Renal cortex interstitium (tissue), 11 donors: ENCODE data around the gene CEMIP. TPM values are rescaled to one million over a fixed set of nuclear protein-coding genes. Genes with fewer than 3 reads are reported as not detected.
A peak's percentile ranks its signal among the peaks of the same experiment; 100 is the strongest.
"Not testable (repeated sequence)": the region's sequence is repeated elsewhere in the genome, so short reads cannot be mapped to it uniquely, and the experiment has no call there.

ENCODE experiments used
- DNase-seq, 11 donors: peaks; one replicate each; pipeline ENCODE4 v3.0.0-alpha.2; 2013; ENCODE audit warnings: low read depth in 9 of 11, low spot score in 4 of 11; ENCODE audit errors: extremely low read depth in 1 of 11
- polyA plus RNA-seq, 3 donors: library from polyadenylated mRNA; unstranded; fragments of 120-200 nt; gene quantifications; one replicate each; pipeline ENCODE4 v1.2.1, GENCODE V29; 2013; ENCODE audit not compliant: insufficient read length in 3 of 3

Gene CEMIP
- polyA plus RNA-seq, 3 donors, result 3.5 to 5.4 (median 5.3) TPM

DNA sequence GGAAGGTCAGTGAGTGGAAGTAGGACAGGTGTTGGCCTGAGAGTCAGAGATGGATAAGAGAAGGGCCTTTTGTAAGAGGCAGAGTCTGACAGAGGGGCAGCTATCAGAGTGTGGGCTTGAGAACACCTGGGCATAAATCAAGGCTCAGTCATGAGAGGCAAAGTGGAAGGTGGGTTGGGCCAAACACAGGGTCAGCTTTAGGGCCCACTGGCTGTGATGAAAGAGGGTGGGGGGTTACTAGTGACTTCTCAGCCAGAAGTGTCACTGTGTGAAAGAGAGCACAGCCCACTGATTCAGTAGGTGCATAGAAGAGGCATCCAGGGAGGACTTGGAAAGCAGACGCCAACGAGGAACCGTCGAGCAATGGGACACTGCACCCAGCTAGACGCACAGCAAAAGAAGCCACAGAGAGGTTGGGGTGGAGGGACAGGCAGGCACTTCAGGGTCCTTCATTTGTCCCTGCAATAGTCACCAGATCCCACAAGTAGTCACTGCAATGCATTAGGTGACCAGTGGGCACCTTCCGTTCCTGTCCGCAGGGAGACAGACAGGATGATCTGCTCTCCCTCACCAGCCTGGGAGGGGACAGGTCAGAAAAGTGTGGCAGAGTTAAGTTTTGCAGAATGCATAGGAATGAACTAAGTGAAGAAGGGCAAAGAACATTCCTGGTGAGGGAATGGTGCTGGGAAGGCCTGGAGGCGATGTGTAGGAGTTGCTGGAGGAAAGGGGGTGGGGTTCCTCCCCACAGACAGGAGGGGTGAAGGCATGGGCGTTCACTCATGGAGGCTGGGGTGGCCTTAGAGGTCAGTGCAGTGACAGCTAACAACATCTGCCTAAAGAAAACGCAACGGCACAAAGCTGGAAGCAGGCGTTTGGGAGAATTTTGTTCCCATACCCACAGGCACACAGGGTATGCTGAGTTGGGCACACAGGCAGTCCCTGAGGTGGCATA is 174.1 kb downstream of the CEMIP start:
- DNase-seq, result no peak

DNA sequence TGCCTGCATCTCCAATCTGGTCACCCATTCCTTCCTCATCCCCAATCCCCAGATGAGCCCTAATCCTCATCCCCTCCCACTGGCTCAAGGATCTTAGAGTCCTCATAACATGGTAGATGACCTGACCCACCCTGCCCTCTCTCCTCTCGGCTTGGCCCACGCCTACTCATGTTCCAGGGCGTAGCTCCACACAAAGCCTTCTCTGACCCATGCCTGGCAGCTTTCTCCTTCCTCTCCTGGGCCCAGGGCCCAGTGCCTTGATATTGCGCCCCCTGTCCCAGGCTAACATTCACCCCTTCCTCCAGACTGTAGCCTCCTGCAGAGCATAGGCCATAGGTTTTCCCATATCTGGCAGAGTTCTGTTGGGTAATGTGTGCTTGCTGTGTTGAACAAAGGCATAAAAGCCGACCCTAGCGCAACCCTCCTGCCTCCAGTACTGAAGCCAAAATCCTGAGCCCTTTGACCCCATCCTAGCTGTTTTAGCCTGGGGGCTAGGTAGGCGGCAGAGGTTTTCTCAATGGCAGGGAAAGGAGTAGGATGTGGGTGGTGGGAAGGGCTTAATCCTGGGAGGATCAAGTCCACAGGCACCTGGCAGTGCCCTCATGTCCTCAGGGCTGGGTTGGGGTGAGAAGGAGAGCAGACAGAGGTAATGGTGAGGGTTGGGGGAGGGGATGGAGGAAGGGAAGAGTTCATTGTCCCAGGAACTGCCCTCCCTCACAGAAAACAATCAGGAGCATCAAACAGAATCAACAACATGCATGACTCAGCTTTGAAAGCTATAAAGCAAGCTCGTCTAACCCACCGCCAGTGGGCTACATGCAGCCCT is 175.0 kb downstream of the CEMIP start:
- DNase-seq, result no peak

DNA sequence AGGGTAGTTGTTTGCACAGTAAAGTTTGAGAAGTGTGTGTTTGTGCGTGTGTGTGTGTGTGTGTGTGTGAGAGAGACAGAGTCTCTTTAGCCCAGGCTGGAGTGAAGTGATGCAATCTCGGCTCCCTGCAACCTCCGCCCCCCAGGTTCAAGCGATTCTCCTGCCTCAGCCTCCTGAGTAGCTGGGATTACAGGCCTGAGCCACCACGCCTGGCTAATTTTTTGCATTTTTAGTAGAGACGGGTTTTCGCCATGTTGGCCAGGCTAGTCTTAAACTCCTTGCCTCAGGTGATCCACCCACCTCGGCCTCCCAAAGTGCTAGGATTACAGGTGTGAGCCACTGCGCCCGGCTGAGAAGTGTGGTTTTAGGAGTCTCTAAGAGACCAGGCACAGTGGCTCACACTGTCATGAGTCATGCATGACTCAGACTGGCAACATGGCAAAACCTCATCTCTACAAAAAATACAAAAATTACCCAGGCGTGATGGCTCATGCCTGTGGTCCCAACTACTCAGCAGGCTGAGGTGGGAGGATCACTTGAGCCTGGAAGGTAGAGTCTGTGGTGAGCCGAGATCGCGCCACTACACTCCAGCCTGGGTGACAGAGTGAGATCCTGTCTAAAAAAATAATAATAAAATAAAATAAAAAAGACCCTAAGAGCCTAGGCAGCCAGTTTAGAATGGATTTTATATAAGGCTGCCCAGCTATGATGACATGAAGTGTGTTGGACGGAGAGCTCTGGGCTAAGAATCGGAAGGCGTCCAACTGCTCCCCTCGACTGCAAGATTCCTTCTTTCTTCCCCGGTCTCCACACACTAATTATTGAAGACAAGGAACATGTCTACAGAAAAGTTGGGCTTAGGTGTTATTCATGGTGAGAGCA is 176.6 kb downstream of the CEMIP start:
- DNase-seq, result not testable (repeated sequence)

DNA sequence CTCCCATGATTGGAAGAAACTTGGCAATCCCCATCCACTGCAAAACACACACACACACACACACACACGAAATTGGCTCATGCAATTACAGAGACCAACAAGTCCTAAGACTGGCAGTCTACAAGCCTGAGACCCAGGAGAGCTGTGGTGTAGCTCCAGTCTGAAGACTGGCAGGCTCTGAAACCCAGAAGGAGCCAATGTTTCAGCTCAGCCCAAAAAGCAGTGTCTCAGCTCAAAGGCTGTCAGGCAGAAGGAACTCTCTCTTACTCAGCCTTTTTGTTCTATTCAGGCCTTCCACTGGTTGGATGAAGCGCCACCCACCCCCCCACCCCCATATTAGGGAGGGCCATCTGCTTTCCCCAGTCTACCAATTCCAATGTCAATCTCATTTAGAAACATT is 178.4 kb downstream of the CEMIP start:
- no peak for DNase-seq

DNA sequence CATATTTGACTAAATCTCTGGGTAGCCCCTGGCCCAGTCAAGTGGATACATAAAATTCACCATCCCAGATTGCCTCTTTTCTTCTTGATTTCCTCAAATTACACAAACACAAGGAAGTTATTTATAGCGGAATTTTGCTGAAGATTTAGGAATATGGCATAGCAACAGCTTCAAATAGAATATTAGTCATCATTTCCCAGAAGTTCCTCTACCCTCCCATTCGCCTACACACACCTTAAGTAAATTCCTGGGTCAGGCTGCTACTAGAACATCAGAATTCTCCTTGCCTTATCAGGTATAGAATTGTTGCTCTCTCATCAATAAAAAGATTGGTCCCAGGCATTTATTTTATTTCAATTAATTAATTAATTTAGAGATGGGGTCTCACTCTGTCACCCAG is 178.8 kb downstream of the CEMIP start:
- DNase-seq, result no peak

DNA sequence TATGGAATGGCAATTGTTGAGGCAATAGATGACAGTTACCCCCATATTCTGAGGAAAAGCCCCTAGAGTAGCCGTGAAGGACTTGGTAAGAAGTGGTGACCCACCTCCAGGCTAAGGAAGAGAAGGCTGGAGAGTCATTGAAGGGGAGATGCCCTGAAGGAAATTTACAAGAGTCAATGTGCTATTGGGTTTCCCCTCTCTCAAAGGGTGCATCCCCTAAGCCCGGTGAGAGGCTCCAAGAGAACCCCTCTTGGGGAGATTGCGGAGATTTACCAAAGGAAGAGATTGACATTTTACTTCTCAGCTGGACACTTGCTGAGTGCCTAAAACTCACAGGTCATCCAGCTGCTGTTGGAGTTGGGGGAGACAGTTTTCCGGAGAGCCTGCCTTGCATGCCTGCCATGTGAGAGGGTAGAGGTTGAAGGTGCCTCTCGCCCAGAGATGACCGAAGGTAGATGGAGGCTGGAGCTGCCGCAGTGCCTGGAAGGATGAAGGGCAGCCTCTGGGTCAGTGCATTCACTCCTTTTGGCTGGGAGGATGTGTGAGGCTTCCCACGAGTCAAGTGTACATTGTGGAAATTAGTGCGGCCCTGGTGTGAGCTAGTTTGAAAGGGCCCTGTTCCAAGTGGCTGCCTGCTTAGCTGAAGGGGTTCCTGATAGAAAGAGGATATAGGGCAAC is 179.8 kb downstream of the CEMIP start:
- no peak for DNase-seq

DNA sequence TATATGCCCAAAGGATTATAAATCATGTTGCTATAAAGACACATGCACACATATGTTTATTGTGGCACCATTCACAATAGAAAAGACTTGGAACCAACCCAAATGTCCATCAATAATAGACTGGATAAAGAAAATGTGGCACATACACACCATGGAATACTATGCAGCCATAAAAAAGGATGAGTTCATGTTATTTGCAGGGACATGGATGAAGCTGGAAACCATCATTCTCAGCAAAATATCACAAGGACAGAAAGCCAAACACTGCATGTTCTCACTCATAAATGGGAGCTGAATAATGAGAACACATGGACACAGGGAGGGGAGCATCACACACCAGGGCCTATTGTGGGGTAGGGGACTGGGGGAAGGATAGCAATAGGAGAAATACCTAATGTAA is 186.3 kb downstream of the CEMIP start:
- not testable (repeated sequence) for DNase-seq

DNA sequence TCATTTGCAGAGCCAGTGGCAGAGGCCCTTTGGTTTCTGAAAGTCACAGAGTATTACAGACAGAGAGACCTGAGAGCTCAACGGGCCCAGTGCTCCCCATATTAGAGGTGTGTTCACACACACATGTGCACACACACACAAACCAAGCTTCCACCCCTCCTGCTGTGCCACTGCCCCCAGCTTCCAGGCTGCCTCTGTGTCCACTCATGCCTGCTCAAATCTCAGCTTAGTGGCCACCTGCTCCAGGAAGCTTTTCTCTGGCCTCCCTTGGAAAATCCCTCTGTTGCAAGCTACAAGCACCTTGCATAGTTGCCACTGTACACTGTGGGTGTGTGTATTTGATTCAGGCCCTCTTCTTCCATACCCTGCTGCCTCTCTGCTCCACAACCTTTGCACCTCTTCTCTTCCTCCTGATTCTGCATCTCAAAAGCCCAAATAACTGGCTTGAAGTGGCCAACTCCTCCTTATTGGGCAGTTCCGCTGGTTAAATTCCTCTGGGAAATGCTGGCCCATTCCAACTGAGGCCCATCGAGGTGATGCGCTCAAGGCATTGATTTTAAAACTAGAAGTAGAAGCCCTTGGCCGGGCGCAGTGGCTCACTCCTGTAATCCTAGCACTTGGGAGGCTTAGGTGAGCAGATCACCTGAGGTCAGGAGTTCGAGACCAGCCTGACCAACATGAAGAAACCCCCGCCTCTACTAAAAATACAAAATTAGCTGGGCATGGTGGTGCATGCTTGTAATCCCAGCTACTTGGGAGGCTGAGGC is 187.4 kb downstream of the CEMIP start:
- DNase-seq, result no peak

DNA sequence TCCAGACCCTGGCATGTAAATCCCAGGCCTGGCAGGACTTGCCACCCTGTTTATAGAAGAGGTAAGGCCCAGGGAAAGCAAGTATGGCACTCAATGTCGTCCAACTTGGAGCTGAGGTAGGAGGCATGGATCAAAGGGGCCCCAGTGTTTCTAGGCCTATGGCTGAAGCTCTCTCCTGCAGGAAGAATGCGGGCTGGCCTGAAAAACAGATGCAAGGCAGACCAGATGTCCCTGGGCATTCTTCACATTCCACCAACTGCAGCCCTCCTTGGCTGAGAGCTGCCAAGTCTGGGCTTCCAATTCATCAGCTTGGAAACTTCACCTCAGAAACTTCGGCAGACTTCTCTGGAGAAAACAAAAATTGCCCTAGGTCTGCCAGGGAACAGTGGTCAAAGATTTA is 188.3 kb downstream of the CEMIP start:
- peak in 2 of 11 donors; percentile 13 to 31 for DNase-seq

DNA sequence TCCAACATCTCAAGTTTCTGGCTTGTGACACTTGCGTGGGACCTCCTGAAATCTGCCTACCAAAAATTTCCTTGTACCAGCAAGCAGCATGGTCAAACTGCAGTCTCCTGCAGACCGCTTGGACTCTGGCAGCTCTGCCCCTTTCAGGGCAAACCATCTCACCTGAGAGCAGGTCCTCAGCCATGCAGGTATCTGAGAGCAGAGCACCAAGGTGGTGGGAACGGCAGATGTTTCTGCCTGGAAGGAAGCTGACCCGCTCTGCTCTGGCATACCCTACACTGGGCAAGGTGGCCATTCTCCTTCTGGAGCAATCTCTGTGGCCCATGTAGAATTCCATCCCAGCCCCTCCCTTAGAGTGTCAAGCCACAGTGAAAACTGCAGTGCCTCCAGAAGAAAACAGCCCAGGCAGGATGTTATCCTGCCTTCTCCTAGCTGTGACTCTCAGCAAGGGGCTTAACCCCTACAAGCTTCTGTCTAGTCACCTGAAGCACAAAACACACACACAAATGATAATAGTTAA is 188.9 kb downstream of the CEMIP start:
- no peak for DNase-seq

DNA sequence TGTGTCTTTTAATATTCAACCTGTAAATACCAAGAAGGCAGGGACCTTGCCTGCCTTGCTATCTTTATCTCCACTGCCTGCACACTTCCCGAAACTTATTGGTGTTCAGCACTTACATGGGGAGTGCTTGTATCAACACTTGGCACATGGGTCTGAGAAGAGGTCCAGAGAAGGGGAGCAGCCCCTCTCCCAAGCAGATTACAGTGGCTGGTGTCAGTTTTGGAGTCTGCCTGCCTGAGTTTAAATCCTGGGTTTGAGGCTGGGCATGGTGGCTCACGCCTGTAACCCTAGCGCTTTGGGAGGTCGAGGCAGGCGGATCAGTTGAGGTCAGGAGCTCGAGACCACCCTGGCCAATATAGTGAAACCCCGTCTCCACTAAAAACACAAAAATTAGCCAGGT is 190.1 kb downstream of the CEMIP start:
- DNase-seq, result no peak

DNA sequence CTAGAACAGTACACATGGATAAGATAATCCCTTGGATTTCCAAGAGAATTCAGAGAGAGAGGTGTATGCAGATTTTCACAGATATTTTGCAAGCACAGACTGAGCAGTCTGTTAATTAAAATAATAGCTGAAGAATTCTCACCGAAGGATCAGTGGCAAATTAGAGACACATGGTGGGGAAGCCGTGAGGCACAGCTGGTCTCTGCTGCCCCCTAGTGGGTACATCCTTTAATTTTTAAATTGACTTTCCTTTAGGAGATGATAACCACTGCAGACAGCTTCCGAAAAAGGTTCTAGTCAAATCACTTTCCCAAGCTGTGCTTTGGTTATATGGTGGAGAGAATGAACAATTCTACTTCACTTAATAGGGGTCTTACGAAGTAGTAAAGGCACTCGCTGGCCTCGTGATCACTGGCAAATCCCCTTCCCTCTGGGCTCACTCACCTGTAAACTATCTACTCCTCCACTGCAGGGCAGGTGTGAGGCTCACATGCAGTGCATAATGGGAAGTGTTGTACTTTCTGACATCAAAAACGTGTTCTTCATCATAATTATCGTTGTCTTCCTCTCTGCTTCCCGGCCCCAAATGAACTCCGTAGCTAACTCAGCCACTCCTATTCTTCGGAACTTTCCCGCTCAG is 191.0 kb downstream of the CEMIP start:
- peak in 9 of 11 donors; percentile 40 to 68 (median 53) for DNase-seq

DNA sequence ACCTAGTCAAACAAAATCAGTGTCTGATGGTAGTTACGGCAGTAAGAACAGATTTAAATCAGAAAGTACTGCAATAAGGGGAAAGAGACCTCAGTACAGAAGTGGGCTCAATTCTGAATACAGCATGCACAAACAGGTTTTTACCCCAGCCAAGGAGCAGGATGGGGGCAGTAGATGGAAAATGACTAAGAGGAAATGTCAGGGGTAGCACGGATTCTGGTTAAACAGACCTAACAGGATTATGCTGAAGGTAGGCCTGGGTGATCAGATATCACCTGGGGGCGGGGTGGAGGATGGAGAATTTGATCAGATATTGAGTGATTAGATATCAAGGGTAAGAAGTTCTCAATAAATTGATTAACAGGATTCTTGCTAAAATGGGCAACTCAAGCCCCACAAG is 191.5 kb downstream of the CEMIP start:
- DNase-seq, result no peak

DNA sequence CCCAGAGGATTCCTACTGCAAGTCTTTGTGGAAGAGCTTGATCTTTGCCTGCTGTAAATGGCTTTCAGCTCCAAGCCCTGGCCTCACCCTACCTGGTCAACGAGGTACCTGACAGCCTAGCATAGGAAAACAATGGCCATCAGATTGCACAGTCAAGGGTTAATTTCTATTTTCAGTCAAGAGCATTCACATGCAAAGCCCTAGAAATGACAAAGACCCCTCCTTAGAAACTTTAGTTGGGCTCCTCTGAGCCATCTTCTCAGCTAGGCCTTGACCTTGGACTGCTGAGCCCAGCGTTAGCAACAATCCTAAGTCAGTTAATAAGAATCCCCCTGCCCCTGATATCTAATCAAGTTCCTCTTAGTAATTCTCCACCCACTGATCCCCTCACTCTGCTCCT is 192.0 kb downstream of the CEMIP start:
- DNase-seq, result no peak

DNA sequence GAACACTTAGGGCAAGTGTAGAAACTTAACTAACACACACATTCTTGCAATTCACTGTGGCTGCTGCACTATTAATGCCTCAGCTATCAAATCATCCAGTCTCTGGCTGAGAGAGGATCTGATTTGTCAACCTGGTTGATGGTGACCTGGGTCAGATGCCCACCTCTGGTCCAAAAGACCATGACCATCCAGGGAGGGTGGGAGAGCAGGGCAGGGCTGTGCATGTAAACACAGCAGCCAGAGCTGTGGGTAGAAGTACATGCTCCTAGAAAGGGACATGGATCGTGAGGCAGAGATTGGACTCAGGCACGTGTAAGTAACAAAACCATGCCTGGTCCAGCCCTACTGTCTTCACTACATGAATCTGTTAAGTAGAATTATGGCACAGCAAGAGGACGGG is 193.1 kb downstream of the CEMIP start:
- no peak for DNase-seq

DNA sequence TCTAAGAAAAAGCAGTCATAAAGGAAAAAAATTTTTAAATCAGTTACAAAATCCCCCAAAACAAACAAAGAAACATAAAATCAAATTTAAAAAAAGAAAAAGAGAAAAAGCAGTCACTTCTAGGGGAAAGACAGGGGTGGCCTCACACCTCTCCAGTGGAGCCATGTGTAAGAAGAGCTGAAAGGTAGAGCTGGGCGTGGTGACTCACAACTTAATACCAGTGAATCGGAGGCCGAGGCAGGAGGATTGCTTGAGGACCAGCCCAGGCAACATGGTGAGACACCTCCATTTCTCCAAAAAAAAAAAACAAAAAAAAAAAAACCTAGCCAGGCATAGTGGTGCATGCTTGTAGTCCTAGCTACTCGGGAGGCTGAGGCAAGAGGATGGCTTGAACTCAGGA is 195.7 kb downstream of the CEMIP start:
- DNase-seq, result no peak

DNA sequence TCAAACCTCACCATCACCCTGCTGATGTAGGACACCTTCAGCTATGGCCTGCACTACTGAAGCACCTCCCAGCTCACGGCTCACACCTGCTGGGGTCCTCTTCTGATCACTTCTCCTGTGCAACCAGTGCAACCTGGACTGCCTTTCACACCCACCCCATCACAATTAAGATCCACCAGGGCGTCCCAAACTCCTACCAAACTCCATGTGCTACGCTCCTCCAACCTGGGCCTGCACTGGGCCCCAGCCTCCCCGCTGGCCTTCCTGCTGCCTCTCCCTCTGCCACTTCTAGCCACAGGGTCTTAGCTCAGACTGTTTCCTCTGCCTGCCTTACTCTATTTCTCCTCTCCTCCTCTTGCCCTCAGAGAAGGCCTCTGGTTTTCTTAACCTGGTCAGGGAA is 197.7 kb downstream of the CEMIP start:
- DNase-seq, result no peak
